Tongue (tissue), 2 donors: ENCODE results near the gene NCOA1. TPM values are rescaled to one million over a fixed set of nuclear protein-coding genes. Genes with fewer than 3 reads are reported as not detected.
A peak's percentile ranks its signal among the peaks of the same experiment; 100 is the strongest.
"Not testable (repeated sequence)": the region's sequence is repeated elsewhere in the genome, so short reads cannot be mapped to it uniquely, and the experiment has no call there.

Experiments used
- DNase-seq: peaks from one replicate; pipeline ENCODE4 v3.0.0-alpha.2; 2015
- total RNA-seq: library from RNA; depleted of rRNA; stranded (reverse); fragments of >200 nt; gene quantifications from one replicate; pipeline ENCODE4 v1.2.3, GENCODE V29; 2014

Gene NCOA1
- total RNA-seq, 1 donor from 2014 or later, result 113 TPM

- no peak for DNase-seq
These were observed 49.0 kb downstream of the NCOA1 start for GRCh38 chr2:24540011-24540477.

- DNase-seq, result no peak
These were observed 50.6 kb downstream of the NCOA1 start for GRCh38 chr2:24541621-24542020.

- no peak for DNase-seq
These were observed 51.3 kb downstream of the NCOA1 start for GRCh38 chr2:24542269-24542872.

- no peak for DNase-seq
These were observed 52.2 kb downstream of the NCOA1 start for GRCh38 chr2:24543252-24543651.

GRCh38 chr2:24544456-24545115, 53.5 kb downstream of the NCOA1 start:
- DNase-seq, result no peak

- no peak for DNase-seq
These were observed 55.6 kb downstream of the NCOA1 start for GRCh38 chr2:24546669-24547068.

GRCh38 chr2:24548058-24548457, 57.0 kb downstream of the NCOA1 start:
- DNase-seq, result no peak

- not testable (repeated sequence) for DNase-seq
These were observed 59.2 kb downstream of the NCOA1 start for GRCh38 chr2:24550301-24550700.

- DNase-seq, result no peak
These were observed 60.0 kb downstream of the NCOA1 start for GRCh38 chr2:24551016-24551415.

GRCh38 chr2:24552836-24553235, 61.8 kb downstream of the NCOA1 start:
- DNase-seq, result no peak

GRCh38 chr2:24558781-24559472, 67.9 kb downstream of the NCOA1 start:
- DNase-seq, result no peak

- DNase-seq, result peak; percentile 26
These were observed 68.5 kb downstream of the NCOA1 start for GRCh38 chr2:24559473-24560113.

GRCh38 chr2:24565537-24565936, 74.5 kb downstream of the NCOA1 start:
- DNase-seq, result no peak

- no peak for DNase-seq
These were observed 75.2 kb downstream of the NCOA1 start for GRCh38 chr2:24566209-24566608.

GRCh38 chr2:24566630-24567029, 75.6 kb downstream of the NCOA1 start:
- DNase-seq, result no peak

- DNase-seq, result peak; percentile 20
These were observed 77.5 kb downstream of the NCOA1 start for GRCh38 chr2:24568551-24568950.

GRCh38 chr2:24569565-24569964, 78.5 kb downstream of the NCOA1 start:
- DNase-seq, result not testable (repeated sequence)

- DNase-seq, result no peak
These were observed 79.2 kb downstream of the NCOA1 start for GRCh38 chr2:24570225-24570624.

GRCh38 chr2:24571828-24572442, 80.9 kb downstream of the NCOA1 start:
- DNase-seq, result no peak

- no peak for DNase-seq
These were observed 85.1 kb downstream of the NCOA1 start for GRCh38 chr2:24576146-24576545.

GRCh38 chr2:24576617-24577016, 85.6 kb downstream of the NCOA1 start:
- no peak for DNase-seq

- DNase-seq, result no peak
These were observed 86.4 kb downstream of the NCOA1 start for GRCh38 chr2:24577481-24577880.
